Stimulated activated CD4-positive, alpha-beta T cell treated with anti-CD3 and anti-CD28 coated beads, Interleukin-15, amount 100 ng/mL, for 48 hours (primary cell): ENCODE results near the gene NLGN1.

ENCODE experiments used
- DNase-seq, 2 donors: peaks; one replicate each; pipeline ENCODE4 v3.0.0-alpha.2; 2020; ENCODE audit warnings: low read depth in 2 of 2

The NLGN1 gene

GRCh38 chr3:173711619-173712018 lies 314.1 kb downstream of the NLGN1 start:
- DNase-seq = no peak

- DNase-seq = no peak
Measured at GRCh38 chr3:173719585-173719984, 322.0 kb downstream of the NLGN1 start.

GRCh38 chr3:173725507-173725906 lies 328.0 kb downstream of the NLGN1 start:
- no peak for DNase-seq

- DNase-seq = no peak
Measured at GRCh38 chr3:173730391-173730790, 332.8 kb downstream of the NLGN1 start.

- DNase-seq = no peak
Measured at GRCh38 chr3:173732237-173732636, 334.7 kb downstream of the NLGN1 start.

- no peak for DNase-seq
Measured at GRCh38 chr3:173733029-173733652, 335.6 kb downstream of the NLGN1 start.

- no peak for DNase-seq
Measured at GRCh38 chr3:173734473-173734872, 336.9 kb downstream of the NLGN1 start.

- DNase-seq = no peak
Measured at GRCh38 chr3:173734895-173735294, 337.4 kb downstream of the NLGN1 start.

GRCh38 chr3:173735841-173736240 lies 338.3 kb downstream of the NLGN1 start:
- DNase-seq = no peak

GRCh38 chr3:173737167-173737808 lies 339.7 kb downstream of the NLGN1 start:
- no peak for DNase-seq

GRCh38 chr3:173739726-173740125 lies 342.2 kb downstream of the NLGN1 start:
- no peak for DNase-seq

GRCh38 chr3:173742491-173742890 lies 344.9 kb downstream of the NLGN1 start:
- DNase-seq = no peak

GRCh38 chr3:173743111-173743510 lies 345.6 kb downstream of the NLGN1 start:
- no peak for DNase-seq

GRCh38 chr3:173743516-173743915 lies 346.0 kb downstream of the NLGN1 start:
- DNase-seq = no peak

- DNase-seq = no peak
Measured at GRCh38 chr3:173744479-173744878, 346.9 kb downstream of the NLGN1 start.

- DNase-seq = no peak
Measured at GRCh38 chr3:173744895-173745294, 347.4 kb downstream of the NLGN1 start.

GRCh38 chr3:173745952-173746682 lies 348.6 kb downstream of the NLGN1 start:
- no peak for DNase-seq

GRCh38 chr3:173747427-173747826 lies 349.9 kb downstream of the NLGN1 start:
- no peak for DNase-seq

GRCh38 chr3:173748105-173748504 lies 350.6 kb downstream of the NLGN1 start:
- DNase-seq = no peak

GRCh38 chr3:173750095-173750494 lies 352.6 kb downstream of the NLGN1 start:
- DNase-seq = no peak

- DNase-seq = no peak
Measured at GRCh38 chr3:173750591-173750990, 353.0 kb downstream of the NLGN1 start.

- DNase-seq = no peak
Measured at GRCh38 chr3:173753593-173753992, 356.0 kb downstream of the NLGN1 start.

GRCh38 chr3:173755161-173755560 lies 357.6 kb downstream of the NLGN1 start:
- DNase-seq = no peak
